Esophagus squamous epithelium (tissue), 4 donors: ENCODE measurements around the gene CROCC2.

Source experiments
- CTCF ChIP-seq, 6 experiments: fragments of 450-650 bp in 4 of 6; fragments of 200-600 bp in 2 of 6; sonication (generic) in 2 of 6; IDR thresholded peaks; one replicate each; pipeline ENCODE4 v1.5.1; 2016 to 2019; ENCODE audit warnings: antibody characterized with exemption in 6 of 6, mild to moderate bottlenecking in 4 of 6, moderate library complexity in 4 of 6
- POLR2A ChIP-seq, 4 donors: fragments of 450-650 bp; IDR thresholded peaks; one replicate each; pipeline ENCODE4 v1.6.1; 2017; ENCODE audit warnings: antibody characterized with exemption in 4 of 4, mild to moderate bottlenecking in 4 of 4, moderate library complexity in 3 of 4

DNA sequence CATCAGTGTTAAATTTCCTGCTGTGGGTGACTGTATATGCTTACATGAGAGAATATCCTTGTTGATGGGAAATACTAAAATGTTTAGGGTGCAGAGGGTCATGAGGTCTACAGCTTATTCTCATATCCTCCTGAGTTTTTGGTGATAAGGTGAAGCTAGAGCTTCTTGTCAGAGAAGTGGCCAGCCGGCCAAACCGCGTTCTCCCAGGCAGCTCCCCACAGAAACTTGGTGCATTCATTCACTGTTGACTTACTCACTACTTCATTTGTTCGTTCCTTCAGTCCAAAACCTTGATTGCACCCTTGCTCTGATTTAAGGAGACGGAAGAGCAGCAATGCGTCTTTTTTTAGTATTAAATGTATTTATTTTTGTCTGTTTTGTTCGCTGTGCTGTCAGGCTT lies 101.0 kb downstream of the CROCC2 start:
- TF ChIP-seq CTCF (IDR thresholded peaks at IDR 0.05) (no peak), POLR2A (IDR thresholded peaks at IDR 0.05) (no peak)
